Measurements from ENCODE around the gene SLC20A1.

The SLC20A1 gene

DNA sequence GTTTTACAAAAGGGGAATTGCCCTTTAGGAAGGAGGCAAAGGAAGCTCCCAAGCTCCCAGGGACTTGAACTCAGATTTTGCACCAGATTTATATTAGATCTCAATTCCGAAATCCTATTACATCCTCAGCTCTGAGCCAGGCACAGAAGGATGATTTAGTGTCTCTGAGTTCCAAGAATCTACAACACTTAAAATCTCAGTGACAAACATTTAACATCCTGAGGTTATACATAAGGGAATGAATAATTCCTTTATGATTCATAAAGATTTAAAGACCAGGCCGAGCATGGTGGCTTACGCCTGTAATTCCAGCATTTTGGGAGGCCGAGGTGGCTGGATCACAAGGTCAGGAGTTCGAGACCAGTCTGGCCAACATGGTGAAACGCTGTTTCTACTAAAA is 16.5 kb upstream of the SLC20A1 start:
- TF ChIP-seq, protein P1, sequence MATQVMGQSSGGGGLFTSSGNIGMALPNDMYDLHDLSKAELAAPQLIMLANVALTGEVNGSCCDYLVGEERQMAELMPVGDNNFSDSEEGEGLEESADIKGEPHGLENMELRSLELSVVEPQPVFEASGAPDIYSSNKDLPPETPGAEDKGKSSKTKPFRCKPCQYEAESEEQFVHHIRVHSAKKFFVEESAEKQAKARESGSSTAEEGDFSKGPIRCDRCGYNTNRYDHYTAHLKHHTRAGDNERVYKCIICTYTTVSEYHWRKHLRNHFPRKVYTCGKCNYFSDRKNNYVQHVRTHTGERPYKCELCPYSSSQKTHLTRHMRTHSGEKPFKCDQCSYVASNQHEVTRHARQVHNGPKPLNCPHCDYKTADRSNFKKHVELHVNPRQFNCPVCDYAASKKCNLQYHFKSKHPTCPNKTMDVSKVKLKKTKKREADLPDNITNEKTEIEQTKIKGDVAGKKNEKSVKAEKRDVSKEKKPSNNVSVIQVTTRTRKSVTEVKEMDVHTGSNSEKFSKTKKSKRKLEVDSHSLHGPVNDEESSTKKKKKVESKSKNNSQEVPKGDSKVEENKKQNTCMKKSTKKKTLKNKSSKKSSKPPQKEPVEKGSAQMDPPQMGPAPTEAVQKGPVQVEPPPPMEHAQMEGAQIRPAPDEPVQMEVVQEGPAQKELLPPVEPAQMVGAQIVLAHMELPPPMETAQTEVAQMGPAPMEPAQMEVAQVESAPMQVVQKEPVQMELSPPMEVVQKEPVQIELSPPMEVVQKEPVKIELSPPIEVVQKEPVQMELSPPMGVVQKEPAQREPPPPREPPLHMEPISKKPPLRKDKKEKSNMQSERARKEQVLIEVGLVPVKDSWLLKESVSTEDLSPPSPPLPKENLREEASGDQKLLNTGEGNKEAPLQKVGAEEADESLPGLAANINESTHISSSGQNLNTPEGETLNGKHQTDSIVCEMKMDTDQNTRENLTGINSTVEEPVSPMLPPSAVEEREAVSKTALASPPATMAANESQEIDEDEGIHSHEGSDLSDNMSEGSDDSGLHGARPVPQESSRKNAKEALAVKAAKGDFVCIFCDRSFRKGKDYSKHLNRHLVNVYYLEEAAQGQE (IDR thresholded peaks at IDR 0.05; ENCODE audit: insufficient read depth in 1 of 2, low read depth in 2 of 2, low read length in 2 of 2): no peak
- TF ChIP-seq POLR2AphosphoS5 (IDR thresholded peaks at IDR 0.05; ENCODE audit: low read depth, low read length) (no peak), TAF1 (IDR thresholded peaks at IDR 0.05; ENCODE audit: borderline replicate concordance, insufficient read depth, low read length) (no peak), FOXP2 (optimal IDR thresholded peaks at IDR 0.05; ENCODE audit: borderline replicate concordance, extremely low read depth, extremely low read length, insufficient read depth) (no peak), SIN3A (IDR thresholded peaks at IDR 0.05; ENCODE audit: borderline replicate concordance, insufficient read depth, low read length) (no peak)

DNA sequence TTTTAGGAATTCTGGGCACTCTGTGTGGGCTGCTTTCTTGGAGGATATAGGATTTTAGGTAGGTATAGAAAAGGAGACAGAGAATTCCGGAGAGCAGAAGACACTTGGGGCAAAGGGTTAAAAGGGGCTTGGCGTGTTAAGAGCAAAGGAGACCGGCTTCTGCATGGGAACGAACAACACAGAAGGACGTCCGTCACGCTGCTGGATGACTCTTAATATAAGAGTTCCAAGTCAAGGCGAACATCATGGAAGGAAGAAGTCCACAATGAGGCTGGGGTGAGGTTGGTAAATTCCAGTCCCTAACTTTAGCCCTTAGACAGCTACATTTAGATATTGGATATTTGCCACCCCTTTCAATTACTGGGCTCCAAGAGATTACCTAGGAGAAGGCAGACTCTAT is 15.9 kb upstream of the SLC20A1 start:
- no peak for TF ChIP-seq POLR2AphosphoS5 (IDR thresholded peaks at IDR 0.05; ENCODE audit: low read depth, low read length)
- TF ChIP-seq, protein P1 (IDR thresholded peaks at IDR 0.05; ENCODE audit: insufficient read depth in 1 of 2, low read depth in 2 of 2, low read length in 2 of 2): no peak
- no peak for TF ChIP-seq TAF1 (IDR thresholded peaks at IDR 0.05; ENCODE audit: borderline replicate concordance, insufficient read depth, low read length)
- no peak for TF ChIP-seq SIN3A (IDR thresholded peaks at IDR 0.05; ENCODE audit: borderline replicate concordance, insufficient read depth, low read length)
- no peak for TF ChIP-seq FOXP2 (optimal IDR thresholded peaks at IDR 0.05; ENCODE audit: borderline replicate concordance, extremely low read depth, extremely low read length, insufficient read depth)

DNA sequence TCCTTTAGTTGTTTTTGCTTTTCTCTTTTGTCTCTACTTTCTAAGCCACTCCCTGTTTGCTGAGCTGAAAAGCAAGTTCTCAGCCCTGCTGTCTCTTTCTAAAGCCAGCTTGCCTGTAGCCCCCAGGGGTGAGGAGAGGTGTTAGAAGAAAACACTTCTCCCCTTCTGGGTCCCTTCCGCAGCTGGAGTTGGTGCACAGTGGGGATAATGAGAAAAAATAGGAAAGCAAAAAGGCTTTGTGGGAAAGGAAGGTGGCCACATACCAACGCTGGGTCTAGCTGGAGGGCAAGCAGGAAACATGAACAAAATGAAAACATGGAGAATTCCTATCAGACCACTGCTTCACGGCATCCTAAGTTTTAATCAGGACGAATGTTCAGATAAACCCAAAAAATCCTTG is 15.5 kb upstream of the SLC20A1 start:
- no peak for TF ChIP-seq SIN3A (IDR thresholded peaks at IDR 0.05; ENCODE audit: borderline replicate concordance, insufficient read depth, low read length)
- TF ChIP-seq POLR2AphosphoS5 (IDR thresholded peaks at IDR 0.05; ENCODE audit: low read depth, low read length): no peak
- TF ChIP-seq TAF1 (IDR thresholded peaks at IDR 0.05; ENCODE audit: borderline replicate concordance, insufficient read depth, low read length): no peak
- no peak for TF ChIP-seq FOXP2 (optimal IDR thresholded peaks at IDR 0.05; ENCODE audit: borderline replicate concordance, extremely low read depth, extremely low read length, insufficient read depth)
- TF ChIP-seq, protein P1 (IDR thresholded peaks at IDR 0.05; ENCODE audit: insufficient read depth in 1 of 2, low read depth in 2 of 2, low read length in 2 of 2): no peak

DNA sequence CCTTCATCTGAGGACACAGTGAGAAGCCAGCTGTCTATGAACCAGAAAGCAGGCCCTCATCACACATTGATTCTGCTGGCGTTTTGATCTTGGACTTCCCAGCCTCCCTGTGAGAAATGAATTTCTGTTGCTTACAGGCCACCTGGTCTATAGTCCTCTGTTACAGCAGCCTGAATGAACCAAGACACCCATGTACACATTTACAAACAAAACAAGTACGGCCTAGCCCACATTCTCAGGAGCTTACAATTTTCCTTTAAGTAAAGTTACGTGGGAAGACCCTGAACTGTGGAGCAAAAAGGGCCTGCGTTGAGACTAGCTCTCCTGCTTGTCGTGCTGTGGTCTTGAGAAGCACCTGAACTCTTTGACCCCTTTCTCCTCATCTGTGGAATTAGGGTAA is 12.0 kb upstream of the SLC20A1 start:
- TF ChIP-seq SIN3A (IDR thresholded peaks at IDR 0.05; ENCODE audit: borderline replicate concordance, insufficient read depth, low read length): no peak
- TF ChIP-seq, protein P1 (IDR thresholded peaks at IDR 0.05; ENCODE audit: insufficient read depth in 1 of 2, low read depth in 2 of 2, low read length in 2 of 2): no peak
- no peak for TF ChIP-seq FOXP2 (optimal IDR thresholded peaks at IDR 0.05; ENCODE audit: borderline replicate concordance, extremely low read depth, extremely low read length, insufficient read depth)
- no peak for TF ChIP-seq POLR2AphosphoS5 (IDR thresholded peaks at IDR 0.05; ENCODE audit: low read depth, low read length)
- no peak for TF ChIP-seq TAF1 (IDR thresholded peaks at IDR 0.05; ENCODE audit: borderline replicate concordance, insufficient read depth, low read length)

Data from PFSK-1 (cell line).